IPS DF 6.9 (cell line): ENCODE results near the gene SERF1A.
"Not testable (repeated sequence)": the region's sequence is repeated elsewhere in the genome, so short reads cannot be mapped to it uniquely, and the experiment has no call there.

Experiments
- DNase-seq: peaks from one replicate; pipeline ENCODE4 v3.0.0-alpha.2; 2013; ENCODE audit warnings: low read depth, low spot score
- H3K27ac ChIP-seq: one replicate; pipeline ENCODE4 v1.5.1; 2013; ENCODE audit warnings: low read length, control low read depth
- H3K27me3 ChIP-seq: 2 replicates; pipeline ENCODE4 v1.6.1; 2013; ENCODE audit warnings: mild to moderate bottlenecking, low read length; ENCODE audit not compliant: control insufficient read depth, insufficient read depth
- H3K36me3 ChIP-seq: 2 replicates; pipeline ENCODE4 v1.6.1; 2013; ENCODE audit warnings: low read length; ENCODE audit not compliant: control insufficient read depth, insufficient read depth
- H3K4me1 ChIP-seq: 2 replicates; pipeline ENCODE4 v1.6.1; 2013; ENCODE audit warnings: low read length; ENCODE audit not compliant: control insufficient read depth, insufficient read depth
- H3K4me3 ChIP-seq: 2 replicates; pipeline ENCODE4 v1.5.1; 2013; ENCODE audit warnings: mild to moderate bottlenecking, low read length
- H3K9me3 ChIP-seq: 2 replicates; pipeline ENCODE4 v1.6.1; 2013; ENCODE audit warnings: low read length, inconsistent platforms; ENCODE audit not compliant: control insufficient read depth, insufficient read depth
- WGBS: extraction: QIAGEN DNeasy Blood & Tissue Kit; methylation state at CpG from one replicate; pipeline ENCODE4 v1.1.7; 2013; ENCODE audit warnings: mixed read lengths, missing lambda C conversion rate; ENCODE audit not compliant: insufficient read length, insufficient coverage; 5-methylcytosine and 5-hydroxymethylcytosine counted together

The SERF1A gene

DNA sequence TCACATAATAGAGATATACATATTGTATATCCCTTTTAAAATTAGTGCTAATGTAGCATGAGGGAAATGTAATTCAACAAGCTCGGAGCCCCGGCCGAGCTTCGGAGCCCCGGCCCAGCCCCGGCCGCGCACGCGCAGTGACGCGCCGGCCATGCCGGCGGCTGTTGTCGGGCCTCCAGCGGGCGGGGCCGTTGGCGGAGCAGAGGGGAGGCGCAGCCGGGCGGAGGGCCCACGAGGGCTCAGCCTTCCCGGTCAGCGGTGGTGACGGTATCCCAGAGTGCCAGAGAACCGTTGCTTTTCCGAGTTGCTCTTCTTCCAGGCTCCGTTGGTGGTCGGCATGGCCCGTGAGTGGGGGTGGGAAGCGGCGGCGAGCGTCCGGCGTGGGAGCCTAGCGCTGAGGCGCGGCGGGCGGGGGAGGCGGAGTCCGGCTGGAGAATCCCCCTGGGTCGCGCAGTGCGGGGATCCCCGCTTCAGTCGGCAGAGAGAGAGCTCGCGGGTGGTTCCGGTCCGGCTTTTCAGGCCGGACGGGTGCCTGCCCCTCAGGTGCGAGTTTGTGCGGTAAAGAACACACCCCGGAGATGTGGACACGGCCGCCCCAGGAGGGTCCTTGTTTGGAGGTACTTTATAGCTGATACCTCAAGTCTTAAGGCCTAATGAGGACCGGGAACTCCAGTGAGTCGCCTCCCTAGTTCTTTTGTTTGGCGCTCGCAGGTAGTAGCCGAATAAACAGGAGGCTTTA, at the start of gene SERF1A:
SERF1A (plus strand) TSS at position 137 of the 739 bp plus-strand sequence; CDS start at position 338, 201 bp downstream.
- no CpG with 5 or more reads among the region's 66 CpGs for WGBS
- H3K9me3 ChIP-seq, DNase-seq, H3K36me3 ChIP-seq, H3K27me3 ChIP-seq, H3K4me1 ChIP-seq, H3K27ac ChIP-seq, H3K4me3 ChIP-seq: not testable (repeated sequence)

DNA sequence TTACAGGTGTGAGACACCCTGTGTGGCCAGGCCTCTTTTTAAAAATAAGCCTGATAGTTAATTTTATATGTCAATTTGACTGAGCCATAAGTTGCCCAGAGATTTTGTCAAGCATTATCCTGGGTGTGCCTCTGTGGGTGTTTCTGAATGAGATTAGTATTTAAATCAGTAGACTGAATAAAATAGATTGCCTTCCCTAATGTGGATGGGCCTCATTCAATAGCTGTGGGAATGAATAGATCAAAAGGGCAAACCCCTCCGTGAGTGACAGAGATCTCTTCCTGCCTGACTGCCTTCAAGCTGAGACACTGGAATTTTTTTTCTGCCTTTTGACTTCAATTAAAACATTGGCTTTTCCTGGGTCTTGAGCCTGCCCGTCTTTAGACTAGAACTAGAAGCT, 33.7 kb upstream of the SERF1A start:
- H3K27me3 ChIP-seq, H3K4me3 ChIP-seq, DNase-seq, H3K27ac ChIP-seq, H3K36me3 ChIP-seq, H3K9me3 ChIP-seq, H3K4me1 ChIP-seq: not testable (repeated sequence)
- no CpG with 5 or more reads among the region's 2 CpGs for WGBS

DNA sequence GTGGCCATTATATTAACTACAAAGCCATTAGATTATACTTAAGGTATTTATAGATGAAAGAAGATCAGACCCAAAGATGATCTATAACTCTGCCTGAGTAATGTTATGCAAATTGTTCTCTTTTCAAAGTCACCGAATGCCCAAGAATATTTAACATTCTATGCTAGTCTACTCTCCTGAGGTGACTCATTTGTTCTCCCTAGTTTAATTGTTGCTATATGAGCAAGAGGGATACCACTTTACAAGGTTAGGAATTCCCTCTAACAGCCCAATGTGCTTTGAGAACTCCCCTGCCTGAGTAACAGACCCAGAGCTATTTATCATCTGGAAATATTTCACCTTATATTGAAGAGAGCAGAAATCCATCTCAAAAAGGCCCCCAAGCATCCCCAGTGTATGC, 29.8 kb upstream of the SERF1A start:
- not testable (repeated sequence) for H3K4me1 ChIP-seq, H3K27ac ChIP-seq, DNase-seq, H3K27me3 ChIP-seq, H3K9me3 ChIP-seq, H3K4me3 ChIP-seq, H3K36me3 ChIP-seq
- no CpG with 5 or more reads among the region's 1 CpG for WGBS

DNA sequence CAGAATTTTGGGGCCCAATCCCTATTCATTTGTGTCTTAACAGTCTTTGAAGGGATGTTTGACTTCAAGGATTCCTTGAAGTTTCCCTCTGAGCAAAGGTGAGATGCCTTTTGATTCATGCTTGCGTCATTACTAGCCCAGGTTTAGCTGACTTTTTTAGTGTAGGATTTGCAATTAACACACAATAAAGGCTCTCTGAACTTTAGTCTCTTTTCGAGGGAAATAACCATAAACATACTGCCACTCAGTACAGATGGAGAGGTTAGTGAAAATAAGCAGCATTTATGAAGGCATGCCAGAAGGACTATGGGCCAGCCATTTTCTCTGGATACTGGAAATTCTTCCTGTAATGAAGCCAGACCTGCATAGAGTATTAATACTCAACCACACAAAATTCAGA, 4.4 kb upstream of the SERF1A start:
- not testable (repeated sequence) for DNase-seq, H3K4me1 ChIP-seq, H3K4me3 ChIP-seq, H3K36me3 ChIP-seq, H3K27ac ChIP-seq, H3K27me3 ChIP-seq, H3K9me3 ChIP-seq
- WGBS, result no CpG with 5 or more reads among the region's 2 CpGs

DNA sequence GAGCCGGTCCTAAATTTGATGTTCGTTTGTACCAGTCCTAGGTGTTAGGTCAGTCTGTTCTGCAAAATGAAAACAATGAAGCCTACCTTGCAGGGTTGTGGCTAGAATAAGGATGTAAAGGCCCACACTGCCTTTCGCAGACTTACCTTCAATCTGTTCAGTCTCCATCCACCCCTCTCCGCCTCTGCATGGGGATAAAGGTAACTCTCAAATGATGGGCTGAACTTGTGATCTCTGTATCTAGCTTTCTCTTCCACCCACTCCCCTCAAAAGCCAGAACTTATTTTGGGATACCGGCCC, 753 bp downstream of the SERF1A start:
- DNase-seq, H3K4me1 ChIP-seq, H3K27me3 ChIP-seq, H3K36me3 ChIP-seq, H3K27ac ChIP-seq, H3K9me3 ChIP-seq, H3K4me3 ChIP-seq: not testable (repeated sequence)
- WGBS, result no CpG with 5 or more reads among the region's 5 CpGs

DNA sequence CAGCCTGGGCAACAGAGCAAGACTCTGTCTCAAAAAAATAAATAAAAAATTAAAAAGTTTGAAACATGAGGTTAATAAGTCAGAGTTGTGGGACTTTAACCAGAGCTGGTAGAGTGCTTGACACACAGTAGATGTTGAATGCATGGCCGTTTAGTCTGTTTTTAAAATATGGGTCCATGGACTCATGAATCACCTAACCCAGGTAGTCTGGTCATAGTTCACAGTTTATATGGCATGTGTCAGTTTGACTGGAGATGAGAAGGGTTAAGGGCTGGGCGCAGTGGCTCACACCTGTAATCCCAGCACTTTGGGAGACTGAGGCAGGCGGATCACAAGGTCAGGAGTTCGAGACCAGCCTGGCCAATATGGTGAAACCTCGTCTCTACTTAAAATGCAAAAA, 6.2 kb downstream of the SERF1A start:
- DNase-seq, H3K27me3 ChIP-seq, H3K4me3 ChIP-seq, H3K27ac ChIP-seq, H3K4me1 ChIP-seq, H3K36me3 ChIP-seq, H3K9me3 ChIP-seq: not testable (repeated sequence)
- WGBS, result no CpG with 5 or more reads among the region's 5 CpGs

GRCh38 chr5:70916829-70917228, 16.4 kb downstream of the SERF1A start:
- not testable (repeated sequence) for H3K4me3 ChIP-seq, H3K9me3 ChIP-seq, H3K4me1 ChIP-seq, H3K27ac ChIP-seq, H3K36me3 ChIP-seq, DNase-seq, H3K27me3 ChIP-seq

DNA sequence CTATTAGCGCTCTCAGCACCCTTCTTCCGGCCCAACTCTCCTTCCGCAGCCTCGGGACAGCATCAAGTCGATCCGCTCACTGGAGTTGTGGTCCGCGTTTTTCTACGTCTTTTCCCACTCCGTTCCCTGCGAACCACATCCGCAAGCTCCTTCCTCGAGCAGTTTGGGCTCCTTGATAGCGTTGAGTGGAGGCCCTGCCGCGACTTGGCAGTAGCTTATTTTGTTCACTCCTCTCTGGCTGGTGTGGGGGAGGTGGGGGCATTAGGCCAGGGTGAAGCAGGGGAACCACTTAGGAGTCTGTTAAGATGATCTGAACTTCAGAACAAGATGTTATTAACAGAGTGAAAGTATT, 24.7 kb downstream of the SERF1A start:
- not testable (repeated sequence) for H3K4me1 ChIP-seq, H3K27ac ChIP-seq, H3K36me3 ChIP-seq, H3K4me3 ChIP-seq, DNase-seq, H3K27me3 ChIP-seq, H3K9me3 ChIP-seq
- no CpG with 5 or more reads among the region's 16 CpGs for WGBS

- H3K4me3 ChIP-seq, H3K27ac ChIP-seq, H3K4me1 ChIP-seq, DNase-seq, H3K27me3 ChIP-seq, H3K36me3 ChIP-seq, H3K9me3 ChIP-seq: not testable (repeated sequence)
- no CpG with 5 or more reads among the region's 6 CpGs for WGBS
These were observed 31.4 kb downstream of the SERF1A start for GRCh38 chr5:70931709-70932368.

DNA sequence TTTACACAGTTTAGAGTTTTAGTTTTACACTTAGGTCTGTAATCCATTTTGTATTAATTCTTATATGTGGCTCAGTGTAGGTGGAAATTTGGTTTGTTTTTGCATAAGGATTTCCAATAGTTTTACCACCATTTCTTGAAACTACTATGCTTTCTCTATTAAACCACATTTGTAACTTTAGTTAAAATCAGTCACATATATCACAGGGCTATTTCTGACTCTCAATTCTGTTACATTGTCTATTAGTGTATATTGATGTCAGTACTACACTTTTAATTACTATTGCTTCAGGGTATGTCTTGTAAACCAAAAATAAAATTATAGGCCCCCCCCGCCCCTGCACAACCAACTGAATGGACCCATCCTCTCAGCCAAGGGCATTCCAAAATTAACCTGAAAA, 32.1 kb downstream of the SERF1A start:
- not testable (repeated sequence) for H3K36me3 ChIP-seq, H3K4me3 ChIP-seq, H3K4me1 ChIP-seq, DNase-seq, H3K27me3 ChIP-seq, H3K27ac ChIP-seq, H3K9me3 ChIP-seq
- WGBS, result no CpG with 5 or more reads among the region's 1 CpG

DNA sequence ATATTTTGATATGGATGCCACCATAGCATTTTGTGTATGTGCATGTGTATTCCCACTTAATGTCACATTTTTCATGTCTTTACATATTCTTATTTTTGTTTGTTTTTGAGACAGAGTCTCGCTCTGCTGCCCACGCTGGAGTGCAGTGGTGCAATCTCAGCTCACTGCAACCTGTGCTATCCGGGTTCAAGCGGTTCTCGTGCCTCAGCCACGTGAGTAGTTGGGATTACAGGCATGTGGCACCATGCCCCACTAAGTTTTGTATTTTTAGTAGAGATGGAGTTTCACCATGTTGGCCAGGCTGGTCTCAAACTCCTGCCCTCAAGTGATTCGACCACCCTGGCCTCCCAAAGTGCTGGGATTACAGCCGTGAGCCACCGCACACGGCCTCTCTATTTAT, 52.6 kb downstream of the SERF1A start:
- no CpG with 5 or more reads among the region's 10 CpGs for WGBS
- H3K27ac ChIP-seq, H3K9me3 ChIP-seq, DNase-seq, H3K4me3 ChIP-seq, H3K36me3 ChIP-seq, H3K27me3 ChIP-seq, H3K4me1 ChIP-seq: not testable (repeated sequence)
